H1 (cell line): ENCODE measurements around the gene EFR3B. TPM values are rescaled to one million over a fixed set of nuclear protein-coding genes. Genes with fewer than 3 reads are reported as not detected.

Experiments
- CTBP2 ChIP-seq: IDR thresholded peaks from 2 replicates; pipeline ENCODE4 v1.7.0; 2011; ENCODE audit warnings: borderline replicate concordance, mild to moderate bottlenecking, moderate library complexity, mixed read lengths, low read length; ENCODE audit not compliant: insufficient read depth, insufficient read length
- E2F6 ChIP-seq: IDR thresholded peaks from 2 replicates; pipeline ENCODE4 v1.6.1; 2012; ENCODE audit warnings: inconsistent platforms
- HDAC2 ChIP-seq, 2 experiments: fragments of 300-600 bp in 1 of 2; sonication (generic) in 1 of 2; IDR thresholded peaks; 2 replicates each; pipeline ENCODE4 v1.6.1; 2011 to 2012; ENCODE audit warnings: low read depth in 2 of 2, low read length in 2 of 2, mild to moderate bottlenecking in 2 of 2, moderate library complexity in 2 of 2, borderline replicate concordance in 1 of 2, inconsistent platforms in 1 of 2
- SRF ChIP-seq: IDR thresholded peaks from 2 replicates; pipeline ENCODE4 v1.6.1; 2011; ENCODE audit warnings: mild to moderate bottlenecking, low read depth, low read length, moderate library complexity
- polyA plus RNA-seq, 7 experiments: library from polyadenylated mRNA; depleted of rRNA in 3 of 7; stranded (reverse) in 5 of 7; unstranded in 2 of 7; fragments of >200 nt in 5 of 7; fragments of 200-250 nt in 2 of 7; gene quantifications; 1 replicate in 5 of 7; 2 replicates in 1 of 7; 4 replicates in 1 of 7; pipeline versions ENCODE4 v1.2.1 to v1.2.3, GENCODE V29; 2011 to 2013; ENCODE audit warnings: missing spikeins in 2 of 7, mixed read lengths in 2 of 7
- total RNA-seq: library from RNA; stranded (reverse); fragmentation: NEBNext Ultra II Directional; extraction: Animal tissue kit (Norgen Biotek cat#: 25700); gene quantifications from 2 replicates; pipeline ENCODE4 v1.2.1, GENCODE V29; 2021

EFR3B gene
- total and polyA plus RNA-seq, 2 of the 8 experiments (the other 6 are each of a cell fraction or from before 2014, with no cell fraction given), result 3.4 to 9.6 TPM

GRCh38 chr2:25158096-25158852 lies 116.4 kb downstream of the EFR3B start (continued):
- no peak for TF ChIP-seq E2F6
- no peak for TF ChIP-seq SRF
- no peak for TF ChIP-seq CTBP2
- no peak for TF ChIP-seq HDAC2 (IDR thresholded peaks at IDR 0.05; ENCODE audit: borderline replicate concordance in 1 of 2, low read depth in 2 of 2, low read length in 2 of 2)
